OCI-LY3 (cell line): ENCODE measurements around the gene TRIM44.

Experiments used
- CTCF ChIP-seq: fragments of 200-600, 300-600 bp; sonication (generic); IDR thresholded peaks from 2 replicates; pipeline ENCODE4 v1.5.1; 2014; ENCODE audit warnings: antibody characterized with exemption, low read length, low read depth
- EZH2phosphoT487 ChIP-seq: fragments of 200-600 bp; shearing (Covaris generic); IDR thresholded peaks from 2 replicates; pipeline ENCODE4 v1.6.1; 2018; ENCODE audit warnings: antibody characterized with exemption, mixed run types, low read depth

DNA sequence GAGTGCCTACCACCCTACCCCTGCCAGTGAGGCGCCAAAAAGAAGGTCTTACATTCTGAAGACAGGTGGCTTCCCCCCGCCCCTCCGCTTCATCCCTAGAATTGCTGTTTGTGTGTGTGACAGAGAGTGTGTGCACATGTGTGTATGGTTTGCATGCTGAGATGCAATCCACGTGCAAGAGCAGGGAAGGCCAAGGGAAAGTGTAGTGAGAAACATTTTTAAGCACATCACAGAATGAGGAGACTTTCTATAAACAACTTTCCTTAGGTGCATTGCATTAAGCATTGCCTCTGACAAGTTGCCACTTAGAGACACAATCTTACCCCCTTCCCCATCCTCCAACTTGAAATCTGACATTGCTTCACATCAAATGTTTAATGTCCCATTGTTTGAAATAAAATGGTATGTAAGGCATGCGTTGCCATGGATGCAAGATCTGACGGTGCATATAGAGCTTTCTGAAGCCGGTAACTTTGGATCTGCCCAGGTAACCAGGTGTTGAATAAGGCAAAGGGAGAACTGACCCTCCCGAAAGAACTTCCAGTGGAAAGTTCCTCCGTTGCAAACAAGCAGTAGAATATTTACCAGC, 22.9 kb upstream of the TRIM44 start:
- TF ChIP-seq CTCF = no peak
- no peak for TF ChIP-seq EZH2phosphoT487
